ENCODE results near the gene PAX2.

GRCh38 chr10:100800931-100801330 lies 55.5 kb downstream of the PAX2 start:
- no peak for TF ChIP-seq CTCF (IDR thresholded peaks at IDR 0.05)
- TF ChIP-seq POLR2A (IDR thresholded peaks at IDR 0.05; ENCODE audit: low read depth), result no peak
- TF ChIP-seq POLR2AphosphoS5 (IDR thresholded peaks at IDR 0.05), result no peak
- TF ChIP-seq EP300 (IDR thresholded peaks at IDR 0.05), result no peak
